ES-I3 (cell line): ENCODE measurements around the gene MT1B.

Experiments used
- H3K36me3 ChIP-seq: 2 replicates; pipeline ENCODE4 v1.6.1; 2013; ENCODE audit warnings: mild to moderate bottlenecking, low read length, control low read depth, moderate library complexity; ENCODE audit not compliant: insufficient read depth
- H3K4me1 ChIP-seq: 2 replicates; pipeline ENCODE4 v1.6.1; 2013; ENCODE audit warnings: mild to moderate bottlenecking, control low read depth, low read length; ENCODE audit not compliant: insufficient read depth
- H3K9ac ChIP-seq: 2 replicates; pipeline ENCODE4 v1.6.1; 2013; ENCODE audit warnings: low read depth, mild to moderate bottlenecking, low read length, moderate library complexity
- H3K9me3 ChIP-seq: 2 replicates; pipeline ENCODE4 v1.6.1; 2013; ENCODE audit warnings: mild to moderate bottlenecking, low read length, moderate library complexity; ENCODE audit not compliant: control insufficient read depth, insufficient read depth

Gene MT1B

DNA sequence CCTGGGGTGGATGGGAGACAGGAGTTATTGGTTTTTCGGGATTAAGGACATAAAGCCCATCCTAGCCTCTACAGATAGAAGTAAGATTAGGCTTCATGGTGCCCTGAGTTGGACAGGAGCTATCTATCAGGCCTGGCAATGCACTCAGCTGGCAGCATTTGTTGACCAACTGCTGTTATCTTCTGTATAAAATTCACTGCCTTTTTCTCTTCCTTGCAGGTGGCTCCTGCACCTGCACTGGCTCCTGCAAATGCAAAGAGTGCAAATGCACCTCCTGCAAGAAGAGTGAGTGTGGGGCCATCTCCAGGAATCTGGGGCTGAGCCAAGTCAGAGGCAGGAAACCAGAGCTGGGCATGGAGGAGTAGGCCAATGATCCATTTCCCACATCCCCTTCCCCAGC lies 12.6 kb upstream of the MT1B start:
- no peaks in the 10 kb centered on the region for H3K36me3 ChIP-seq
- no peak overlapping the region for H3K9ac ChIP-seq

DNA sequence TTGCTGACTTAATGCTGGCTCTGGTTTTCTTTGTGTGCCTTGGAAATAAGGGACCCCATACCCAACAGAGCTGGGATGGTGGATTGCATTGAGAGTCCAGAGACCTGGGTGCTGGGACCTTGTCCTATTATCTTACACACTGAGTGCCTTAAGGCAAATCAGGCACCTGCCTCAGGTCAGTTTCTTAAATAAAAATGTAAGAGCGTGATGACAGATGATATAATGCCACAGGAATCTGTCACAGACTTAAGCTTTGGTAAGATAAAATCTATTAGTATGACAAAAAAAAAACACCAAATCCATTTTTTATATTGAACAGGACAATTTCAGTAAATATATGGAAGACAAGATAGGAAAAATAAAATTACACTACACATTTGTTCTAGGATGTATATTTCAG lies 11.6 kb upstream of the MT1B start:
- no peak overlapping the region for H3K9ac ChIP-seq
- no peaks in the 10 kb centered on the region for H3K36me3 ChIP-seq
- H3K4me1 ChIP-seq = 0 out of 2 replicates have a peak, but pooled peaks cover 4% of the 10 kb centered on the region
- no peaks in the 10 kb centered on the region for H3K9me3 ChIP-seq

More for the DNA sequence above, 12.6 kb upstream of the MT1B start:
- no peaks in the 10 kb centered on the region for H3K9me3 ChIP-seq
- 0 out of 2 replicates have a peak, but pooled peaks cover 4% of the 10 kb centered on the region for H3K4me1 ChIP-seq

DNA sequence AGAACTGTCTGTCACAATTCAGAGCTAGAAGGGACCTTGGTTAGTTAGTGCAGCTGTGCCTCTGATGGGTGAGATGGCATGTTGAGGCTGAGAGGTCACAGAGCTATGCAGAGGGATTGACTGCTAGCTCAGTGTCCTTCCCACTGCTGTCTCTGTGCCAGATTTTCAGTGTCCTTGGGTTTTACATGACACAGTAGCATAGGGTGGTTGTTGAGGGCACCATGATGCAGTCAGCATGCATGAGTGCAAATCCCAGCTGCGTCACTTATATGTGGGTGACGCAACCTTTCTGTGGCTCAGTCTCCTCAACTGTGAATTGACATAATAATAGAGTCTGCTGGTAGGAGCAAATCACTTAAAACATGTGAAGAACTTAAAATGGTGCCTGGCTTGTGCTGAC lies 10.5 kb upstream of the MT1B start:
- Histone ChIP-seq H3K36me3 (no peaks in the 10 kb centered on the region), H3K4me1 (0 out of 2 replicates have a peak, but pooled peaks cover under 1% of the 10 kb centered on the region), H3K9me3 (no peaks in the 10 kb centered on the region), H3K9ac (no peak overlapping the region)

DNA sequence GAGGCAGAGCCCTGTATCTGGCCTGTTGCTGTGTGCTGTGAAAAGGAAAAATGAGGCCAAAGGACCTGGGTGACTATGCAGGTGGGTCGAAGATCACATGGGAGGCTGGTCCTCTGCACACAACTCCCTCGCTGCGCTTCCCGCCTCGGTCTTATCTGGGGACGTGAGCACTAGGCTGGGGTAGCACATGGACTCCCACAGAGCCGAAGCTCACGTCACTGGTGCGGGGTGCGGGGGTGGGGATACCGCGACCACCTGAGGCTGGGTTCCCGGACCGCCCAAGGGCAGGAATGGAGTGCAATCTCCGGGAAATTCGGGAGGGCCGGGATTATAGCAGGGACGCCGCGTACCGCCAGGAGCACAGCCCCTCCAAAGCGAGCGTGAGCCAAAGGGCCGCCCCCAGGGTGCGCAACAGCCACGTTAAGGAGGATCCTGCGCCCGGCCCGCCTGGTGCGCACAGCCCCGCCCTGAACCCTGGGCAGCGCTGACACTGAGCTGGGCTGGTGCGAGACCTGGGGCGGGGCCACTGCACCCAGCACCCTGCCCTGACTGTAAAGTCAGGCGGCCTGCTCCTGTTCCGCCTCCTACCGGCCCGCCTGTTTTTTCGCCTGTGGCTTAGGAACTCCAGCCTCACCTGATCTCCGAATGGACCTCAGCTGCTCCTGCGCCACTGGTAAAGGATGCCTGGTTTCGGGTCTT lies 8.5 kb upstream of the MT1B start:
- H3K9ac ChIP-seq = peak overlapping the region; percentile 49
- H3K36me3 ChIP-seq = no peaks in the 10 kb centered on the region
- H3K4me1 ChIP-seq = no peaks in the 10 kb centered on the region; the same call in 1 of the 2 replicates
- H3K9me3 ChIP-seq = no peaks in the 10 kb centered on the region

DNA sequence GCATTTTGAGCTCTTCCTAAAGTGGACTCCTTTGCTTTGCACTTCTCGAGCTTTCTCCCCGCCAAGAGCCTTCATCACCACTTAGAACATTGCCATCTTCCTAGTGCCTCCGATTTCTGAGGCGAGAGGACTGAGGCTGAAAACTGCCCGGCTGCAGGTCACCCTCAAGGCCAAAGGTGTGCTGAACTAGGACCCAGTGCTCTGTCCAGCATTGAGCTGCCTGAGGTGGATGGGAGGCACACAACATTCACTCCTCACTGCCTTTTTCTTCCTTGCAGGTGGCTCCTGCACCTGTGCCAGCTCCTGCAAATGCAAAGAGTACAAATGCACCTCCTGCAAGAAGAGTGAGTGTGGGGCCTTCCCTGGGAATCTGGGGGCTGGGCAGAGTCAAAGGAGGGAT lies 7.9 kb upstream of the MT1B start:
- Histone ChIP-seq H3K9ac (peak overlapping the region; percentile 49; the same call in 1 of the 2 replicates), H3K9me3 (no peaks in the 10 kb centered on the region), H3K4me1 (no peaks in the 10 kb centered on the region; the same call in 1 of the 2 replicates), H3K36me3 (no peaks in the 10 kb centered on the region)

DNA sequence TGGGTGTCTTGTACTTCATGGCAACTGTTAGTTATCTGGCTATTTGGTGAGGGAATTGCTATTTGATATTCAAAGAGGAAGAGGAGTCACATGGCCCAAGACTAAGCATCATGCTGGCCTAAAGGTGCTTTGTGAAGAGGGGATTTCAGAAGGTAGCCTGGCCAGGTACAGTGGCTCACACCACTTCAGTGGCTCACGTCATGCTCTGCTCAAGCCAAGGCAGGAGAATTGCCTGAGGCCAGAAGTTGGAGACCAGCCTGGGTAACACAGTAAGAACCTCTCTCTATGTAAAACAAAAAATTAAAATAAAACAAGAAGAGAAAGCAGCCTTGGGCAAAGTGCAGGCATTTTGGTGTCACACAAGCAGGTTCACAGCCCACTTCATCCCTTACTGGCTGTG lies 6.4 kb upstream of the MT1B start:
- H3K4me1 ChIP-seq = no peaks in the 10 kb centered on the region; the same call in 1 of the 2 replicates
- H3K9ac ChIP-seq = no peak overlapping the region
- H3K9me3 ChIP-seq = no peaks in the 10 kb centered on the region
- no peaks in the 10 kb centered on the region for H3K36me3 ChIP-seq

DNA sequence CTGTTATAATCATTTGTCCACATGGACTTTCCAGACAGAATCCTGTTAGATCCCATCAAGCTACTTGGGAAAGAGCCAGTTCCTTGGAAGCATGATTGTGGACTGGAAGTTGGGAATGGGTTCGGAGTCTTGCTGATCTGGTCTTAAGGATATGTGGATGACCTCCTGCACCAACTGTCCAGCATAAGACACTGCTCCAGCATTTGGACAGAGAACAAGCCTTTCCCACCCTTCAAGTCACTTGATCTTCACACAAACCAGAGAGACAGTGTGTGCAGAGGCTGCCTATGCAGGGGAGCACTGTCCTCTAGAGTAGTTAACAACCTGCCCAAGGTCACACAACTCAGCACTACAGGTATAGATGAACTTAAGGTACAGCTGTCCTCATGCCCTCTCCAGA lies 5.8 kb upstream of the MT1B start:
- Histone ChIP-seq H3K9ac (no peak overlapping the region), H3K36me3 (no peaks in the 10 kb centered on the region), H3K9me3 (no peaks in the 10 kb centered on the region), H3K4me1 (no peaks in the 10 kb centered on the region; the same call in 1 of the 2 replicates)

DNA sequence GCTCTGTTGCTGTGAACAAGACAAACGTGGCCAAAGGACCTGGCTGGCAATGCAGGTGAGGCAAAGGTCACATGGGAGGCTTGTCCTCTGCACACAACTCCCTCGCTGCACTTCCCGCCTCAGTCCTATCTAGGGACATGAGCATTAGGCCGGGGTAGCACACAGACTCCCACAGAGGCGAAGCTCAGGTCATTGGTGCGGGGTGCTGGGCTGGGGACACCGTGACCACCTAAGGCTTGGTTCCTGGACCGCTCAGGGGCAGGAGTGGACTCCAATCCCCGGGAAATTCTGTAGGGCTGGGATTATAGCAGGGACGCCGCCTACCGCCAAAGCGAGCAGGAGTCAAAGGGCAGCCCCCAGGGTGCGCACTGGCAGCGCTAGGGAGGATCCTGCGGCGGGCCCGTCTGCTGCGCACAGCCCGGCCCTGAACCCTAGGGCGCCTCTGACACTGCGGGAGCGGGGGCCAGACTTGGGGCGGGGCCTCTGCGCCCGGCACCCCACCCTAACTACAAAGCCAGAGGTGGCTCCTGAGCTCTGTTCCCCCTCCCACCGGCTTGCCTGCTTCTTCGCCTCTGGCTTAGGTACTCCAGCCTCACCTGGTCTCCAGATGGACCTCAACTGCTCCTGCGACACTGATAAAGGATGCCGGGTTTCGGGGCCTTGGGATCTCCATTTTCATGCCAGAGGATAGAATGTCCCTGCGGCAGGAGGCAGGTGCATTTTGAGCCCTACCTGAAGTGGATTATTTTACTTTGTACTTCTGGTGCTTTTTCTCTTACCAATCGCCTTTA lies 3.9 kb upstream of the MT1B start:
- H3K36me3 ChIP-seq = no peaks in the 10 kb centered on the region
- H3K4me1 ChIP-seq = no peaks in the 10 kb centered on the region; the same call in 1 of the 2 replicates
- H3K9ac ChIP-seq = peak overlapping the region; percentile 25; the same call in 1 of the 2 replicates
- H3K9me3 ChIP-seq = no peaks in the 10 kb centered on the region

DNA sequence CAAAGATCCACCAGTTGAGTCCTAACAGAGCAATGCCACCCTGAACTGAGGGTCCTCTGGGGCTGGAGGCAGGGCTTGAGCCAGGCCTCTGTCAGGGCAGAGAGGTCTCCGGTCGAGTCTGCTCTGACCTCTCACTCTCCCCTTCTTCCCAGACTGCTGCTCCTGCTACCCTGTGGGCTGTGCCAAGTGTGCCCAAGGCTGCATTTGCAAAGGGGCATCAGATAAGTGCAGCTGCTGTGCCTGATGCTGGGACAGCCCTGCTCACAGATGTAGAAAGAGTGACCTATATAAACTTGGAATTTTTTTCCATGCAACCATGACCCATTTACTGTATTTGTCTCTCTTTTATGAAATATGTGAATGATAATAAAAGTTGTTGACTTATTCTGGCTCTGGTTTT lies 2.4 kb upstream of the MT1B start:
- H3K9ac ChIP-seq = no peak overlapping the region
- no peaks in the 10 kb centered on the region; the same call in 1 of the 2 replicates for H3K4me1 ChIP-seq
- H3K36me3 ChIP-seq = no peaks in the 10 kb centered on the region
- no peaks in the 10 kb centered on the region for H3K9me3 ChIP-seq

DNA sequence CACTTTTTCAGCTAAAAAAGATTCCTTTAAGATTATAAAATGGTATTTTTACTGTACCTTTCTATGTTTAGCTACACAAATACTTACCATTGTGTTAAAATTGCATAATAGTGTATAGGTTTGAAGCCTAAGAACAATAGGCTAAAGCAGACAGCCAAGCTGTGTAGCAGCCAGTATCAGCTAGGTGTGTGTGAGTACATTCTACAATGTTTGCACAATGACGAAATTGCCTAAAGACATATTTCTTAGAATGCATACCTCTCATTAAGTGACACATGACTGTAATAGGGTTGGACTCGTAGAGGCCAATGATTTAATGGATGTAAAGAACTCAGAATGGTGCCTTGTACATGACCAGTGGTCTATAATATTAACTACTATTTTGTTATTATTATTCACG lies 1.9 kb upstream of the MT1B start:
- Histone ChIP-seq H3K36me3 (no peaks in the 10 kb centered on the region), H3K9me3 (no peaks in the 10 kb centered on the region), H3K9ac (no peak overlapping the region), H3K4me1 (no peaks in the 10 kb centered on the region; the same call in 1 of the 2 replicates)

DNA sequence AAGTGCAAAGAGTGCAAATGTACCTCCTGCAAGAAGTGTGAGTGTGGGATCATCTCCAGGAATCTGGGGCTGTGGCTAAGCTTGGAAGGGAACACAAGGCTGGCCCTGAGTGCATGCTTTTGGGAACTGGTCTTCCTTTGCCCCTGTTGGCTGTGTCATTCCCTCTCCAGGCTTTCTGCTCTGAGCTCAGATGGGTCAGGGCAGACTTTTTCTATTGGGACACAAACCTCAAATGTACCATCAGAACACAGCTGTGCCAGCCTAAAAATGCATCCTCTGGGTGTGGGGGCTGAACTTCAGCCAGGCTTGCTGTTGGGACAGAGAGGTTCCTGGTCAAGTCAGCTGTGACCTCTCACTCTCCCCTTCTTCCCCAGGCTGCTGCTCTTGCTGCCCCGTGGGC lies 914 bp downstream of the MT1B start:
- H3K9me3 ChIP-seq = no peaks in the 10 kb centered on the region
- H3K4me1 ChIP-seq = no peaks in the 10 kb centered on the region; the same call in 1 of the 2 replicates
- no peaks in the 10 kb centered on the region for H3K36me3 ChIP-seq
- H3K9ac ChIP-seq = no peak overlapping the region

DNA sequence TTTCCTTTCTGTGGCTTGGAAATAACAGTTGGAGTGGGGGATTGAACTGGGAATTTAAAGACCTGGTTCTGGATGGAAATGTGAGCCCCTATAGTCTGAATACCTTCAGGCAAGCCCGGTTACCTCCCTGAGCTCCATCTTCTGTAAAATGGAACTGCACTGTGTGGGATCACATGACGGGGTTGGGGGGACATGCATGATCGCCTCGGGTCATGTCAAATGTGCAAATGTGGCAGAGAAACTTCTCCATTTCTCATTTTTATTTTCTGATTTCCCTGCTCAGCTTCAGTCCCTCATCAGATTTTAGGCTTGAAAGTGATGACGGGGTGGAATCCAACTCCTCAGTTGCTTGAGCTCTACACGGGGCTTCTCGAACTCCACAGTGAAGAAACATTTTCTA lies 1.5 kb downstream of the MT1B start:
- H3K9me3 ChIP-seq = no peaks in the 10 kb centered on the region
- no peaks in the 10 kb centered on the region for H3K36me3 ChIP-seq
- H3K4me1 ChIP-seq = no peaks in the 10 kb centered on the region
- no peak overlapping the region for H3K9ac ChIP-seq

DNA sequence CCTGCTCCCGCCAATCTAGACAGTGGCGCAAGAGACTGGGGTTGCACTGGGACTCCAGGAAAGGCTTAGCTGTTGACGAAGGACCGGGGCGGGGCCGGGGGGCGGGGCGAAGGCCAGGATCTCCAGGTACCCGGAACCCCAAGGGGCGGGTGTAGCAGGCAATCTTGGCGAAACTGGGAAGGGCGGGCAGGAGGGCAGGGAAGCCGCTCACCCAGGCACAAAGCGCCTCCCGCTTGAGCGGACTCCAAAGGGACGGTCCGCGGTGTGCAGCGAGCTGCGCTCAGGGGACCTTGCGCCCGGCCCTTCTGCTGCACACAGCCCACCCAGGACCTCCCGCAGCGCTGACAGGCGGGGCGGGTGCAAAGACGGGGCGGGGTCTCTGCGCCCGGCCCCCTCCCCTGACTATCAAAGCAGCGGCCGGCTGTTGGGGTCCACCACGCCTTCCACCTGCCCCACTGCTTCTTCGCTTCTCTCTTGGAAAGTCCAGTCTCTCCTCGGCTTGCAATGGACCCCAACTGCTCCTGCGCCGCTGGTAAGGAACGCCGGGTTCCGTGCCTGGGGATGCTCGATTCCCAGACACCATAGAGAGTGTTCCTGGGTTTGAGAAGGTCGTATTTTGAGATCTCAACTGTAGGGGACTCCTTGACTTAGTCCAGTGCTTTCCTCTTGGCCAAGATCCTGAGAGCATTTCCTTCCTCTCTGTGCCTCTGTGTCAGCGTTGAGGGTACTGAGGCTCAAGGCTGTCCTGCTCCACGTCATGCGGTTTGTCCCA lies 6.1 kb downstream of the MT1B start, which contains the start of gene MT1F:
Gene MT1F (plus strand): TSS at position 405 of the 772 bp plus-strand sequence. CDS start 100 bp downstream, at position 505.
- Histone ChIP-seq H3K4me1 (0 out of 2 replicates have a peak, but pooled peaks cover 6% of the 10 kb centered on the region), H3K9ac (peak within 1 kb of the TSS; percentile 57), H3K36me3 (no peaks in the 10 kb centered on the region), H3K9me3 (no peaks in the 10 kb centered on the region)

DNA sequence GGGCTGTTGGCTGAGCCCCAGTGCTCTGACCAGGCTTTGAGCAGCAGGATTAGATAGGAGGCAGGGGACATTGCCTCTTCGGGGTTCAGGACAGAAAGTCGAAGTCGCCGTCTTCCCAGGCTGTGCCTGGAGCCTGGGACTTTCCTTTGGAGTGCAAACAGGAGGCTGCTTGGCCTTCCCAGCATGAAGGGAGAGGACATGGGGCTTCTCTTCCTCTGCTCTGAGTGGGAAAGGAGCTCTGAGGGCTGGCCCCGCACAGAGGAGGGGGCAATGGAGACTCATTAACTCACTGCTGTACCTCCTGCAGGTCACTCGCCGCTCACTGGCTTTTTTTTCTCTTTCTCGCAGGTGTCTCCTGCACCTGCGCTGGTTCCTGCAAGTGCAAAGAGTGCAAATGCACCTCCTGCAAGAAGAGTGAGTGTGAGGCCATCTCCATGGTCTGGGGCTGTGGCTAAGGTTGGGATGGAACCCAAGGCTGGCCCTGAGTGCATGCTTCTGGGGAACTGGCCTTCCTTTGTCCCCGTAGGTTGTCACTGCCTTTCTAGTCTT lies 6.7 kb downstream of the MT1B start:
- Histone ChIP-seq H3K9me3 (no peaks in the 10 kb centered on the region), H3K4me1 (0 out of 2 replicates have a peak, but pooled peaks cover 6% of the 10 kb centered on the region), H3K36me3 (no peaks in the 10 kb centered on the region), H3K9ac (peak overlapping the region; percentile 57; the same call in 1 of the 2 replicates)
